GM12878 (cell line): Measurements from ENCODE around the gene PGM5.

ENCODE experiments used
- CBX5 ChIP-seq: sonication (generic); IDR thresholded peaks from 2 replicates; pipeline ENCODE4 v1.6.1; 2016; ENCODE audit warnings: low read depth, moderate library complexity, mild to moderate bottlenecking, inconsistent platforms
- CHD1 ChIP-seq: IDR thresholded peaks from 2 replicates; pipeline ENCODE4 v1.6.1; 2012; ENCODE audit warnings: low read depth, low read length, improper control_type of control experiment
- EED ChIP-seq: sonication (generic); IDR thresholded peaks from 2 replicates; pipeline ENCODE4 v1.6.1; 2016; ENCODE audit warnings: antibody characterized with exemption, low read depth
- EGR1 ChIP-seq, 2 experiments: IDR thresholded peaks; 1 replicate in 1 of 2; 2 replicates in 1 of 2; pipeline ENCODE4 v1.6.1; 2011 to 2012; ENCODE audit warnings: low read depth in 2 of 2, low read length in 2 of 2, borderline replicate concordance in 1 of 2, mild to moderate bottlenecking in 1 of 2, moderate library complexity in 1 of 2
- NFYB ChIP-seq: IDR thresholded peaks from 2 replicates; pipeline ENCODE4 v1.6.1; 2011; ENCODE audit warnings: low read depth, mild to moderate bottlenecking, low read length, improper control_type of control experiment, moderate library complexity; ENCODE audit not compliant: insufficient read depth
- NR2C2 ChIP-seq: IDR thresholded peaks from 2 replicates; pipeline ENCODE4 v1.6.1; 2011; ENCODE audit warnings: borderline replicate concordance, low read depth; ENCODE audit not compliant: control insufficient read depth, insufficient read length
- POLR2A ChIP-seq: IDR thresholded peaks from 2 replicates; pipeline ENCODE4 v1.6.1; 2011; ENCODE audit warnings: low read depth, mild to moderate bottlenecking, low read length
- RCOR1 ChIP-seq: conservative IDR thresholded peaks from 2 replicates; pipeline ENCODE4 v1.6.1; 2012; ENCODE audit warnings: low read depth, low read length, improper control_type of control experiment
- STAT3 ChIP-seq: IDR thresholded peaks from 2 replicates; pipeline ENCODE4 v1.6.1; 2011; ENCODE audit warnings: low read depth, low read length, improper control_type of control experiment
- TAF1 ChIP-seq: IDR thresholded peaks from 2 replicates; pipeline ENCODE4 v1.6.1; 2011; ENCODE audit warnings: mild to moderate bottlenecking, low read depth, low read length, borderline replicate concordance
- TF ChIP-seq, protein P1 (sequence below), 3 experiments: IDR thresholded peaks in 2 of 3; conservative IDR thresholded peaks in 1 of 3; 2 replicates each; pipeline ENCODE4 v1.5.1; 2011; ENCODE audit warnings: low read depth in 3 of 3, low read length in 3 of 3, mild to moderate bottlenecking in 3 of 3, control low read depth in 2 of 3, moderate library complexity in 2 of 3, inconsistent platforms in 1 of 3, mixed read lengths in 1 of 3; ENCODE audit not compliant: control insufficient read depth in 2 of 3, insufficient read depth in 1 of 3; ENCODE audit errors: extremely low read depth in 1 of 3
- TF ChIP-seq, protein P2 (sequence below): IDR thresholded peaks from 2 replicates; pipeline ENCODE4 v1.6.1; 2012; ENCODE audit warnings: low read depth, low read length, improper control_type of control experiment
- TF ChIP-seq, protein P3 (sequence below): IDR thresholded peaks from 2 replicates; pipeline ENCODE4 v1.6.1; 2011; ENCODE audit warnings: borderline replicate concordance, low read depth, mild to moderate bottlenecking, moderate library complexity, mixed read lengths, low read length; ENCODE audit not compliant: insufficient read depth; ENCODE audit errors: extremely low read length
- TF ChIP-seq, protein P4 (sequence below): IDR thresholded peaks from 2 replicates; pipeline ENCODE4 v1.6.1; 2012; ENCODE audit warnings: low read depth, low read length, improper control_type of control experiment

DNA sequence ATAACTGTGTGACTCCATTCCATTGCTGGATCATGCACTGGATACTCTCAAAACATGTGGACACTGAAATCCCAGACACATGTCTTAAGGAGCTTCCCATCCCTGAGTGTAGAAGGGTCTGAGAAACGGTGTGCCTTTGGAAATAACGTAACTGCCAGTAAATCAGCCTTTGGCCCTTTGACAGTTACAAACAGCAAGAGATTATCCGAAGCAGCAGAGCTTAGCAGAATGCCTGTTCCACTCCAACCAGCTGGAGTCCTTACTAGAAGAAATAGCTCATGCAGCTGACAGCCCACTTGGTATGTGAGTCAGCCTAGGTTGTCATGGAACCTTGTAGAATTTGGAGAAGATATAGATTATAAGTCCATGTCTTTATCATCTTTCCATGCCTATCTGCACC is 177.3 kb downstream of the PGM5 start:
- TF ChIP-seq, protein P1, sequence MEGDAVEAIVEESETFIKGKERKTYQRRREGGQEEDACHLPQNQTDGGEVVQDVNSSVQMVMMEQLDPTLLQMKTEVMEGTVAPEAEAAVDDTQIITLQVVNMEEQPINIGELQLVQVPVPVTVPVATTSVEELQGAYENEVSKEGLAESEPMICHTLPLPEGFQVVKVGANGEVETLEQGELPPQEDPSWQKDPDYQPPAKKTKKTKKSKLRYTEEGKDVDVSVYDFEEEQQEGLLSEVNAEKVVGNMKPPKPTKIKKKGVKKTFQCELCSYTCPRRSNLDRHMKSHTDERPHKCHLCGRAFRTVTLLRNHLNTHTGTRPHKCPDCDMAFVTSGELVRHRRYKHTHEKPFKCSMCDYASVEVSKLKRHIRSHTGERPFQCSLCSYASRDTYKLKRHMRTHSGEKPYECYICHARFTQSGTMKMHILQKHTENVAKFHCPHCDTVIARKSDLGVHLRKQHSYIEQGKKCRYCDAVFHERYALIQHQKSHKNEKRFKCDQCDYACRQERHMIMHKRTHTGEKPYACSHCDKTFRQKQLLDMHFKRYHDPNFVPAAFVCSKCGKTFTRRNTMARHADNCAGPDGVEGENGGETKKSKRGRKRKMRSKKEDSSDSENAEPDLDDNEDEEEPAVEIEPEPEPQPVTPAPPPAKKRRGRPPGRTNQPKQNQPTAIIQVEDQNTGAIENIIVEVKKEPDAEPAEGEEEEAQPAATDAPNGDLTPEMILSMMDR (IDR thresholded peaks at IDR 0.05 in 2 of 3, conservative IDR thresholded peaks at IDR 0.05 in 1 of 3; ENCODE audit: control insufficient read depth in 2 of 3, extremely low read depth in 1 of 3, insufficient read depth in 1 of 3, low read depth in 3 of 3, low read length in 3 of 3) = no peak
- TF ChIP-seq CBX5 (no peak), NFYB (no peak), STAT3 (no peak), RCOR1 (no peak), TAF1 (no peak), EGR1 (IDR thresholded peaks at IDR 0.05; ENCODE audit: borderline replicate concordance in 1 of 2, low read depth in 2 of 2, low read length in 2 of 2) (no peak), CHD1 (no peak), NR2C2 (no peak), POLR2A (no peak), EED (no peak)
- TF ChIP-seq, protein P2, sequence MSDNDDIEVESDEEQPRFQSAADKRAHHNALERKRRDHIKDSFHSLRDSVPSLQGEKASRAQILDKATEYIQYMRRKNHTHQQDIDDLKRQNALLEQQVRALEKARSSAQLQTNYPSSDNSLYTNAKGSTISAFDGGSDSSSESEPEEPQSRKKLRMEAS = no peak
- TF ChIP-seq, protein P3, sequence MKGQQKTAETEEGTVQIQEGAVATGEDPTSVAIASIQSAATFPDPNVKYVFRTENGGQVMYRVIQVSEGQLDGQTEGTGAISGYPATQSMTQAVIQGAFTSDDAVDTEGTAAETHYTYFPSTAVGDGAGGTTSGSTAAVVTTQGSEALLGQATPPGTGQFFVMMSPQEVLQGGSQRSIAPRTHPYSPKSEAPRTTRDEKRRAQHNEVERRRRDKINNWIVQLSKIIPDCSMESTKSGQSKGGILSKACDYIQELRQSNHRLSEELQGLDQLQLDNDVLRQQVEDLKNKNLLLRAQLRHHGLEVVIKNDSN = no peak
- TF ChIP-seq, protein P4, sequence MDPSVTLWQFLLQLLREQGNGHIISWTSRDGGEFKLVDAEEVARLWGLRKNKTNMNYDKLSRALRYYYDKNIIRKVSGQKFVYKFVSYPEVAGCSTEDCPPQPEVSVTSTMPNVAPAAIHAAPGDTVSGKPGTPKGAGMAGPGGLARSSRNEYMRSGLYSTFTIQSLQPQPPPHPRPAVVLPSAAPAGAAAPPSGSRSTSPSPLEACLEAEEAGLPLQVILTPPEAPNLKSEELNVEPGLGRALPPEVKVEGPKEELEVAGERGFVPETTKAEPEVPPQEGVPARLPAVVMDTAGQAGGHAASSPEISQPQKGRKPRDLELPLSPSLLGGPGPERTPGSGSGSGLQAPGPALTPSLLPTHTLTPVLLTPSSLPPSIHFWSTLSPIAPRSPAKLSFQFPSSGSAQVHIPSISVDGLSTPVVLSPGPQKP = no peak
